ENCODE results near the gene HSPE1. TPM values are rescaled to one million over a fixed set of nuclear protein-coding genes. Genes with fewer than 3 reads are reported as not detected.
A peak's percentile ranks its signal among the peaks of the same experiment; 100 is the strongest.

The HSPE1 gene
- total RNA-seq, 3 donors from 2014 or later (not counting 1 experiment from before 2014, with no cell fraction given), result 47.6 to 70.7 (median 50.7) TPM

DNA sequence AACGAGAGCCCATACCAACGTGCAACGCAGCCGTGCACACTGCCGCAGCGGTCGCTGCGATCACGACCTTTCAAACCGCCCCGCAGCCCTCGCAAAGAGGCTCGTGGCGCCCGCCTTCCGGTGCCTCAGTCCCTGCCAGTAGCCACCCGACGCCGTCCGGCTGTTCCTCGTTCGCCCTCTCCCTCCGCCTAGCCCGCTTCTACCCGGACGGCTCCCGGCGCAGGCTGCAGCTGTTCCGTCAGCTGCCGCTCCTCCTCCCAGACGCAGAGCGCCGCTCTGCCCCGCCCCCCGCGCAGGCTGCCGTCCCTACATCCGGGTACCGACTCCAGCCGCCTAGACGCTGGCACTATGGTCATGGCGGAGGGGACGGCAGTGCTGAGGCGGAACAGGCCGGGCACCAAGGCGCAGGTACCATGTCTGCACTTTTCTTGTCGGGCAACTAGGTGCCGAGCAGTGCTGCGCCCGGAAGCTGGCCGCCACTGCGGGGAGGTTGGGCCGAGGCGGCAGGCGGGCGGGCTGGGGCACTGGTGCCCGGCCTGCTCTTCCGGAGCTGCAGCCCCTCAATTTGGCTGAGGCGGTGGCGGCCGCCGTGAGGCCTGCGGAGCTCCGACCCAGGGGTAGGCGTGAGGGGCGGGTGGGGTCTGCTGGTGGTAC is 15.7 kb downstream of the HSPE1 start, which contains the start of gene MOB4:
TSS of gene MOB4 (plus strand) at position 328 of the 654 bp plus-strand sequence. CDS start at position 349, 21 bp downstream.
- peak within 1 kb of the TSS; percentile 64 for H3K4me3 ChIP-seq (ENCODE audit: low read length)
- peak within 1 kb of the TSS; percentile 88 for H3K27ac ChIP-seq (ENCODE audit: low read length)
- peak within 1 kb of the TSS; percentile 92 for H3K4me3 Mint-ChIP-seq
- TF ChIP-seq, protein P1, sequence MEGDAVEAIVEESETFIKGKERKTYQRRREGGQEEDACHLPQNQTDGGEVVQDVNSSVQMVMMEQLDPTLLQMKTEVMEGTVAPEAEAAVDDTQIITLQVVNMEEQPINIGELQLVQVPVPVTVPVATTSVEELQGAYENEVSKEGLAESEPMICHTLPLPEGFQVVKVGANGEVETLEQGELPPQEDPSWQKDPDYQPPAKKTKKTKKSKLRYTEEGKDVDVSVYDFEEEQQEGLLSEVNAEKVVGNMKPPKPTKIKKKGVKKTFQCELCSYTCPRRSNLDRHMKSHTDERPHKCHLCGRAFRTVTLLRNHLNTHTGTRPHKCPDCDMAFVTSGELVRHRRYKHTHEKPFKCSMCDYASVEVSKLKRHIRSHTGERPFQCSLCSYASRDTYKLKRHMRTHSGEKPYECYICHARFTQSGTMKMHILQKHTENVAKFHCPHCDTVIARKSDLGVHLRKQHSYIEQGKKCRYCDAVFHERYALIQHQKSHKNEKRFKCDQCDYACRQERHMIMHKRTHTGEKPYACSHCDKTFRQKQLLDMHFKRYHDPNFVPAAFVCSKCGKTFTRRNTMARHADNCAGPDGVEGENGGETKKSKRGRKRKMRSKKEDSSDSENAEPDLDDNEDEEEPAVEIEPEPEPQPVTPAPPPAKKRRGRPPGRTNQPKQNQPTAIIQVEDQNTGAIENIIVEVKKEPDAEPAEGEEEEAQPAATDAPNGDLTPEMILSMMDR (IDR thresholded peaks at IDR 0.05), result no peak
- peak; percentile 97 for DNase-seq
- intact Hi-C loops (cut with micrococcal nuclease), result loop anchor here (1.0 to 5.0 kb wide), 4 partner anchors 16 to 189 kb away; partner anchors contain the start of genes COQ10B, HSPE1, MARS2 and SF3B1
- ATAC-seq, result peak; percentile 89 to 97 (median 92)
- no peaks in the 10 kb centered on the region for H3K36me3 ChIP-seq (ENCODE audit: control insufficient read depth, insufficient read depth, low read length)
- peaks cover 36 to 39% of the 10 kb centered on the region in 2 donors for H3K4me1 Mint-ChIP-seq
- H3K9me3 ChIP-seq (ENCODE audit: control insufficient read depth, insufficient read depth, low read length), result no peaks in the 10 kb centered on the region
- H3K27ac Mint-ChIP-seq, result peak within 1 kb of the TSS; percentile 90 to 97
- no peaks in the 10 kb centered on the region for H3K27me3 Mint-ChIP-seq (ENCODE audit: low read depth in 2 of 2)
- under 1% methylated on average over 66 of the region's 66 CpGs for WGBS (ENCODE audit: insufficient coverage)
- no peaks in the 10 kb centered on the region for H3K9me3 Mint-ChIP-seq
- H3K27me3 ChIP-seq (ENCODE audit: control insufficient read depth, insufficient read depth, low read length), result no peaks in the 10 kb centered on the region
- H3K4me1 ChIP-seq (ENCODE audit: control insufficient read depth, insufficient read depth, low read length), result peaks cover 20% of the 10 kb centered on the region
- H3K36me3 Mint-ChIP-seq, result no peaks in the 10 kb centered on the region

DNA sequence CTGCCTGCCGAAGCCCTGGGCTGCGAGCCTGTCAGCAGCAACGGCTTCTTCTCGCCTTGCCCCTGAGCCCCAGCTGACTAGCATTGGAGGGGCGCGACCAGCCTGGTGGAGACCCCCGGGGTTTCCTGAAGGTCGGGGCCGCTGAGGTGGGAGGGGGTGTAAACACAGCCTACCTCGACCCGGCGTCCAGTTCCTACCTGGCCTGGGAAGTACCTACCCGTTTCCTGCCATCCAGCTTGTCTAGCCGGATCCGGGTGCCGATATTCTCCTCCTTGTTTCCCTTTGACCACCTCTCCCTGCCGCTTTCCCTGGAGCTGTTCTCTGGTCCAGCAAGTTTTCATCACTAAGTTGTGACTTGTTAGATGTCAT is 16.2 kb downstream of the HSPE1 start:
- Histone ChIP-seq H3K9me3 (ENCODE audit: control insufficient read depth, insufficient read depth, low read length) (no peaks in the 10 kb centered on the region), H3K27me3 (ENCODE audit: control insufficient read depth, insufficient read depth, low read length) (no peaks in the 10 kb centered on the region), H3K4me3 (ENCODE audit: low read length) (peak overlapping the region; percentile 64), H3K36me3 (ENCODE audit: control insufficient read depth, insufficient read depth, low read length) (no peaks in the 10 kb centered on the region), H3K27ac (ENCODE audit: low read length) (peak overlapping the region; percentile 88), H3K4me1 (ENCODE audit: control insufficient read depth, insufficient read depth, low read length) (peaks cover 20% of the 10 kb centered on the region)
- ATAC-seq (peak in 2 of 3 donors; percentile 1), DNase-seq (peak in 1 of 2 donors; percentile 60)
- no peaks in the 10 kb centered on the region for H3K9me3 Mint-ChIP-seq
- peak overlapping the region; percentile 92 for H3K4me3 Mint-ChIP-seq
- H3K27ac Mint-ChIP-seq, result peak overlapping the region; percentile 90 to 97
- intact Hi-C loops (cut with micrococcal nuclease), result loop anchor here (2.0 to 5.0 kb wide), 2 partner anchors 79 to 188 kb away; partner anchors contain the start of genes MARS2 and SF3B1
- 0% methylated on average over 17 of the region's 17 CpGs for WGBS (ENCODE audit: insufficient coverage)
- no peaks in the 10 kb centered on the region for H3K27me3 Mint-ChIP-seq (ENCODE audit: low read depth in 2 of 2)
- H3K4me1 Mint-ChIP-seq, result peaks cover 40 to 45% of the 10 kb centered on the region in 2 donors
- TF ChIP-seq, protein P1 (IDR thresholded peaks at IDR 0.05), result no peak
- H3K36me3 Mint-ChIP-seq, result no peaks in the 10 kb centered on the region

DNA sequence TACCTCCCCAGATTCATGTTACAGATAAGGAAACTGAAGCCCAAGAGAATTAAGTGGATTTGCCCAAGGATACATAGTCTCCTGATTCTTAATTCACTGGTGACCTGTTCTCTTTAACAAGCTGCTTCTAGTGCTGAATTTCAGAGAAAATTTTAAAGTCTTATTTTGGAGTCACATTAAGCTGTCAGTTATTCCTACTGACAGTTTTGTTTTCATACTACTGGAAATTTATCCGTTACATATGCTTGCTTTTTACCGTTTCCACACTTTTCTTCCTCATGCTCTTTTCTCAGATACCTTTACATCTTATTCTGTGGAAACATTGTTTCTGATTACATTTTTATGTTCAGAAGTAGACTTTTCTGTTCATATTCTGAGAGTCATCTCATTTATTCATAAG is 17.0 kb downstream of the HSPE1 start:
- TF ChIP-seq, protein P1 (IDR thresholded peaks at IDR 0.05), result no peak
- ATAC-seq (no peak), DNase-seq (no peak)
- Histone ChIP-seq H3K27ac (ENCODE audit: low read length) (peak overlapping the region; percentile 88), H3K9me3 (ENCODE audit: control insufficient read depth, insufficient read depth, low read length) (no peaks in the 10 kb centered on the region), H3K4me1 (ENCODE audit: control insufficient read depth, insufficient read depth, low read length) (peaks cover 20% of the 10 kb centered on the region), H3K36me3 (ENCODE audit: control insufficient read depth, insufficient read depth, low read length) (no peaks in the 10 kb centered on the region), H3K4me3 (ENCODE audit: low read length) (peak overlapping the region; percentile 64), H3K27me3 (ENCODE audit: control insufficient read depth, insufficient read depth, low read length) (no peaks in the 10 kb centered on the region)
- Mint-ChIP-seq H3K36me3 (no peaks in the 10 kb centered on the region), H3K27ac (peak overlapping the region; percentile 90 to 97), H3K27me3 (ENCODE audit: low read depth in 2 of 2) (no peaks in the 10 kb centered on the region), H3K4me3 (peak overlapping the region; percentile 92), H3K4me1 (peaks cover 40 to 50% of the 10 kb centered on the region in 2 donors), H3K9me3 (no peaks in the 10 kb centered on the region)
- no CpG with 5 or more reads among the region's 2 CpGs for whole genome bisulfite sequencing (ENCODE audit: insufficient coverage)
- intact Hi-C loops (cut with micrococcal nuclease), result loop anchor here (2.0 to 5.0 kb wide), 2 partner anchors 80 to 188 kb away; partner anchors contain the start of genes MARS2 and SF3B1
